ENCODE results near the gene PKD1. TPM values are rescaled to one million over a fixed set of nuclear protein-coding genes. Genes with fewer than 3 reads are reported as not detected.

The PKD1 gene
- total RNA-seq, 4 donors from 2014 or later = 168 to 376 (median 339) TPM

DNA sequence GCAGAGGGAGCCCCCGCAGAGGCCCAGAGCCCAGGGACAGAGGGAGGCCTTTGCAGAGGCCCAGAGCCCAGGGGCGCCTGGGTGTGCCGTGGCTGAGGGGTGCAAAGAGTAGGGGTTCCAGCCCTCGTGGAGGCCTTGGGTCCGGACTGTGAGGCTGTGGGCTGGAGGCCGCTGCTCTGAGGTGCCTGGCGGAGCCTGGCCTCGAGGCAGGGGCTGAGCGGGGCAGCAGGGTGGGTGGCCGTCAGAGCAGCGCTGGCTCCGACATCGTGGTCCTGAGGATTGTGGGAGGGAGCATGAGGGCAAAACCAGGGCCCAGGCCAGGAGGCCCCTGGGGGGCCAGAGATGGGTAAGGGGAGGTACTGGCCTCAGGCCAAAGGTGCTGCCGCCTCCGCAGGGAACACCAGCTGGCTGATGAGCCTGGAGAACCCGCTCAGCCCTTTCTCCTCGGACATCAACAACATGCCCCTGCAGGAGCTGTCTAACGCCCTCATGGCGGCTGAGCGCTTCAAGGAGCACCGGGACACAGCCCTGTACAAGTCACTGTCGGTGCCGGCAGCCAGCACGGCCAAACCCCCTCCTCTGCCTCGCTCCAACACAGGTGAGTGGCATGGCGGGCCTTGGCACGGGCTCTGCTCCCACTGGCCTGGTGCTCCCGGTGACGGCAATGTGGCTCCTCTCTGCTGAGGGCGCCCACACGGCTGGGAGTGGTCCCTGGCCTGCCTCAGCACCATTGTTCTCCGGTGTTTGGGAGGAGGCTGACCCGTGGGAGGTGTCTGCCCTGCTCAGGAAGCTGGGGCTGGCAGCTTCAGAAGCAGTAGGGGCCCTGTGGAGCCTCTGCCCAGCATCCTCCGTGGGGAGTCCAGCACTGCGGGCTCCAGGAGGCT, 54.3 kb downstream of the PKD1 start:
- Histone ChIP-seq H3K36me3 (peaks cover 0 to 81% of the 10 kb centered on the region in 2 donors), H3K4me1 (no peaks in the 10 kb centered on the region), H3K27me3 (no peaks in the 10 kb centered on the region), H3K4me3 (no peak overlapping the region), H3K9me3 (no peaks in the 10 kb centered on the region), H3K27ac (no peak overlapping the region)
- DNase-seq (no peak), ATAC-seq (no peak)
- intact Hi-C loops (cut with DNase I; ENCODE audit: low total_unique reads) (no loop called here), in situ Hi-C loops (cut with MboI; ENCODE audit: low sequenced_read_pairs in 4 of 4) (no loop called here)
- TF ChIP-seq POLR2A (IDR thresholded peaks at IDR 0.05) (no peak), CTCF (IDR thresholded peaks at IDR 0.05 in 4 of 5, conservative IDR thresholded peaks at IDR 0.05 in 1 of 5) (no peak)

- in situ Hi-C loops (cut with MboI; ENCODE audit: low sequenced_read_pairs in 4 of 4) = no loop called here
Observed at GRCh38 chr16:2079991-2080390, 55.7 kb downstream of the PKD1 start.

GRCh38 chr16:2079311-2079800, 56.3 kb downstream of the PKD1 start:
- peaks cover 0 to 80% of the 10 kb centered on the region in 2 donors for H3K36me3 ChIP-seq
- no peak overlapping the region for H3K4me3 ChIP-seq
- TF ChIP-seq CTCF (IDR thresholded peaks at IDR 0.05 in 4 of 5, conservative IDR thresholded peaks at IDR 0.05 in 1 of 5) (no peak), POLR2A (IDR thresholded peaks at IDR 0.05) (no peak)
- no peak overlapping the region for H3K27ac ChIP-seq
- intact Hi-C loops (cut with DNase I; ENCODE audit: low total_unique reads) (no loop called here), in situ Hi-C loops (cut with MboI; ENCODE audit: low sequenced_read_pairs in 4 of 4) (no loop called here)
- H3K9me3 ChIP-seq = no peaks in the 10 kb centered on the region
- DNase-seq (no peak), ATAC-seq (no peak)
- no peaks in the 10 kb centered on the region for H3K27me3 ChIP-seq
- no peaks in the 10 kb centered on the region for H3K4me1 ChIP-seq

More at GRCh38 chr16:2079991-2080390, 55.7 kb downstream of the PKD1 start:
- ATAC-seq = no peak
- H3K27me3 ChIP-seq = no peaks in the 10 kb centered on the region
- intact Hi-C loops (cut with DNase I; ENCODE audit: low total_unique reads) = no loop called here
- no peak overlapping the region for H3K27ac ChIP-seq
- no peaks in the 10 kb centered on the region for H3K4me1 ChIP-seq
- no peak overlapping the region for H3K4me3 ChIP-seq
- DNase-seq = no peak
- no peak for TF ChIP-seq CTCF (IDR thresholded peaks at IDR 0.05 in 4 of 5, conservative IDR thresholded peaks at IDR 0.05 in 1 of 5)
- no peak for TF ChIP-seq POLR2A (IDR thresholded peaks at IDR 0.05)
- peaks cover 0 to 80% of the 10 kb centered on the region in 2 donors for H3K36me3 ChIP-seq
- H3K9me3 ChIP-seq = no peaks in the 10 kb centered on the region

DNA sequence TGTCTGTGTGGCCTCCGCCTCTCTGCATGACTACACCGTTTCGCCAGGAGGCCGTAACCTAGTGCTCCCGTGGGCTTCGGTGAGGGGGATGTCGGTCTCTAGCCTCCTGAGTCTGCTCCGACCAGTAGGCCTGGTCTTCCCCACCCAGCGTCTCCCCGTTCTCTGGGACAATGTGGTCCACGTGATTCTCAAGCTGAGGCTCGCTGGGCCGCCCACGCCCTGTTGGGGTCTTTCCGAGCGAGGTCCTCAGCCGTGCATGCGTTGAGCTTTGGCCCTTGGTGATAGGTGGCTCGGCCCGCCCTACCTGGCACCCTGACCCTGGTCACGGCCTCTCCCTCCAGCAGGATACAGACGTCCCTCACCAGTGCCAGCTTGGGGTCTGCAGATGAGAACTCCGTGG, 57.0 kb downstream of the PKD1 start:
- intact Hi-C loops (cut with DNase I; ENCODE audit: low total_unique reads) (no loop called here), in situ Hi-C loops (cut with MboI; ENCODE audit: low sequenced_read_pairs in 4 of 4) (no loop called here)
- DNase-seq = no peak
- Histone ChIP-seq H3K4me3 (no peak overlapping the region), H3K27ac (no peak overlapping the region), H3K36me3 (peaks cover 0 to 83% of the 10 kb centered on the region in 2 donors), H3K4me1 (no peaks in the 10 kb centered on the region), H3K9me3 (no peaks in the 10 kb centered on the region), H3K27me3 (no peaks in the 10 kb centered on the region)
- TF ChIP-seq CTCF (IDR thresholded peaks at IDR 0.05 in 4 of 5, conservative IDR thresholded peaks at IDR 0.05 in 1 of 5) (no peak), POLR2A (IDR thresholded peaks at IDR 0.05) (no peak)
- no peak for ATAC-seq
